Thyroid gland (tissue), 4 donors: ENCODE data around the gene FHIT. TPM values are rescaled to one million over a fixed set of nuclear protein-coding genes. Genes with fewer than 3 reads are reported as not detected.

ENCODE experiments used
- DNase-seq, 2 donors: peaks; one replicate each; pipeline ENCODE4 v3.0.0-alpha.2; 2019
- H3K27ac ChIP-seq, 3 donors: fragments of 200-600 bp; sonication (generic); 1 replicate in 2 of 3; 2 replicates in 1 of 3; pipeline ENCODE4 v1.5.1; 2016 to 2019; ENCODE audit warnings: mild to moderate bottlenecking in 1 of 3, moderate library complexity in 1 of 3
- H3K27me3 ChIP-seq: fragments of 200-600 bp; sonication (generic); one replicate; pipeline ENCODE4 v1.5.1; 2019
- H3K36me3 ChIP-seq, 2 donors: fragments of 200-600 bp; sonication (generic); one replicate each; pipeline ENCODE4 v1.5.1; 2016 to 2019
- H3K4me1 ChIP-seq, 2 donors: fragments of 200-600 bp; sonication (generic); one replicate each; pipeline ENCODE4 v1.5.1; 2017 to 2019
- H3K4me3 ChIP-seq, 3 donors: fragments of 200-600 bp; sonication (generic); replicated peaks in 1 of 3; 1 replicate in 2 of 3; 2 replicates in 1 of 3; pipeline ENCODE4 v1.5.1; 2016; ENCODE audit warnings: mild to moderate bottlenecking in 1 of 3
- H3K9me3 ChIP-seq: fragments of 200-600 bp; sonication (generic); one replicate; pipeline ENCODE4 v1.5.1; 2017
- CTCF ChIP-seq, 6 experiments: fragments of 200-600 bp in 3 of 6; fragments of 450-650 bp in 3 of 6; sonication (generic) in 3 of 6; IDR thresholded peaks; one replicate each; pipeline ENCODE4 v1.5.1; 2016 to 2019; ENCODE audit warnings: antibody characterized with exemption in 6 of 6, mild to moderate bottlenecking in 2 of 6, inconsistent platforms in 1 of 6, moderate library complexity in 1 of 6
- POLR2A ChIP-seq, 2 donors: fragments of 450-650 bp; IDR thresholded peaks; one replicate each; pipeline ENCODE4 v1.6.1; 2017; ENCODE audit warnings: antibody characterized with exemption in 2 of 2, mild to moderate bottlenecking in 2 of 2, moderate library complexity in 1 of 2
- WGBS, 2 donors: methylation state at CpG; one replicate each; pipeline ENCODE4 v1.1.5; 2017; 5-methylcytosine and 5-hydroxymethylcytosine counted together
- intact Hi-C: fragments of 100-400 bp; cut with DNase I; formaldehyde crosslinking; loops from one replicate; pipeline ENCODE4 v1.15.1; 2023
- total RNA-seq, 4 donors: library from RNA; depleted of rRNA; stranded (reverse); fragments of >200 nt; gene quantifications; one replicate each; pipeline ENCODE4 v1.2.3, GENCODE V29; 2016

The FHIT gene
- total RNA-seq, 4 donors from 2014 or later, result 12.2 to 18.9 (median 16.2) TPM

- H3K4me3 ChIP-seq, result no peak overlapping the region
- H3K27me3 ChIP-seq, result no peaks in the 10 kb centered on the region
- peak in 1 of 2 donors; percentile 1 for DNase-seq
- TF ChIP-seq CTCF (IDR thresholded peaks at IDR 0.05), result no peak
- no peak for TF ChIP-seq POLR2A (IDR thresholded peaks at IDR 0.05)
- intact Hi-C loops, result no loop called here
- peaks cover 0 to 4% of the 10 kb centered on the region in 2 donors for H3K4me1 ChIP-seq
- no peak overlapping the region for H3K27ac ChIP-seq
- H3K9me3 ChIP-seq, result no peaks in the 10 kb centered on the region
- 61 to 63% methylated on average over 4 of the region's 4 CpGs for WGBS, 2 donors
- no peaks in the 10 kb centered on the region for H3K36me3 ChIP-seq
Observed at GRCh38 chr3:60010781-60011180, 1240.5 kb downstream of the FHIT start.

DNA sequence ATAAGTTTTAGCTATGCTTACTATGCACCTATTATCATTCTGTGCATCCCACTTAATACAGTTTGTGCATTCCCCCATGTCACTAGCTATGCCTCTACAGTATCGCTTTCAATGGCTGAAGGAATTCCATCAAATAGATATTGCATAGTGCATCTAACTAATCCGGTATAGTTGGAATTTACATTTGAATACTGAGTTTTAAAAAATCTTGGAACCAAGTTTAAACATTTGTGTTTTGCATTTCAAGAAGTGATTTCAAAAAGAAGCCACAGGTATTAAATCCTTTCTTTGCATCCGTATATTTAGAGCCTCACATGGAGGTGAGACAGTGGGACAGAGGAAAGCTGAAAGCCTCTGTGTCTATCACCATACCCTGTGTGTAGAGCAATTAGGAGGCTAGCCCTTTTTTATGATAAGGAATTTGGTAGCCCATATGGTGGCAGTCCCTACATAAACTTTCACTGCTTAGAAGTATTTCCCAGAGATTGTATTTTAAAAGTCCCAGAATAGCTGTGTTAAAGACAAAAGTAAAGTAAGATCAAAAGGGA, 1241.2 kb downstream of the FHIT start:
- Histone ChIP-seq H3K4me3 (no peak overlapping the region), H3K9me3 (no peaks in the 10 kb centered on the region), H3K27ac (no peak overlapping the region), H3K4me1 (peaks cover 0 to 4% of the 10 kb centered on the region in 2 donors), H3K36me3 (no peaks in the 10 kb centered on the region), H3K27me3 (no peaks in the 10 kb centered on the region)
- intact Hi-C loops, result no loop called here
- TF ChIP-seq CTCF (IDR thresholded peaks at IDR 0.05), result no peak
- TF ChIP-seq POLR2A (IDR thresholded peaks at IDR 0.05), result no peak
- no peak for DNase-seq
- 89 to 90% methylated on average over 3 of the region's 3 CpGs for WGBS, 2 donors

DNA sequence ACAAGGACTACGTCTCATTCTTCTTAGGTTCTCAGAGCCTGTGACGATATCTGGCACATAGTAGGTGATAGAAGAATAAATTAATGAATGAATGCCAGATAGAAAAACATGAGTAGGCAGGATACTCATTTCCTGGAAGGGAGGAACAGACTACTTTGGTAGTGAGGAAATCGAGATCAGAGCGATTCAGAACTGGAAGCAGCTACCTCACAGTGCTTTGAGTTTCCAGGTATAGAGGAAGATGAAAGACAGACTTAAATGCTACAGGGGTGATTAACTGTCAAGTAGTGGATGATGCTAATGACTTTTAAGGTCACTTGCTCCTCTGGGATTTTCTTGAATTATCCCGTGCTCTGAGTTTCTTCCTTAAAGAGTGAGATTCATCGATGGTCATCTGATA, 1249.9 kb downstream of the FHIT start:
- Histone ChIP-seq H3K36me3 (no peaks in the 10 kb centered on the region), H3K27ac (no peak overlapping the region), H3K9me3 (no peaks in the 10 kb centered on the region), H3K4me3 (no peak overlapping the region), H3K27me3 (no peaks in the 10 kb centered on the region), H3K4me1 (no peaks in the 10 kb centered on the region)
- no peak for DNase-seq
- intact Hi-C loops, result no loop called here
- 90 to 93% methylated on average over 6 of the region's 6 CpGs for WGBS, 2 donors
- TF ChIP-seq POLR2A (IDR thresholded peaks at IDR 0.05) (no peak), CTCF (IDR thresholded peaks at IDR 0.05) (no peak)

DNA sequence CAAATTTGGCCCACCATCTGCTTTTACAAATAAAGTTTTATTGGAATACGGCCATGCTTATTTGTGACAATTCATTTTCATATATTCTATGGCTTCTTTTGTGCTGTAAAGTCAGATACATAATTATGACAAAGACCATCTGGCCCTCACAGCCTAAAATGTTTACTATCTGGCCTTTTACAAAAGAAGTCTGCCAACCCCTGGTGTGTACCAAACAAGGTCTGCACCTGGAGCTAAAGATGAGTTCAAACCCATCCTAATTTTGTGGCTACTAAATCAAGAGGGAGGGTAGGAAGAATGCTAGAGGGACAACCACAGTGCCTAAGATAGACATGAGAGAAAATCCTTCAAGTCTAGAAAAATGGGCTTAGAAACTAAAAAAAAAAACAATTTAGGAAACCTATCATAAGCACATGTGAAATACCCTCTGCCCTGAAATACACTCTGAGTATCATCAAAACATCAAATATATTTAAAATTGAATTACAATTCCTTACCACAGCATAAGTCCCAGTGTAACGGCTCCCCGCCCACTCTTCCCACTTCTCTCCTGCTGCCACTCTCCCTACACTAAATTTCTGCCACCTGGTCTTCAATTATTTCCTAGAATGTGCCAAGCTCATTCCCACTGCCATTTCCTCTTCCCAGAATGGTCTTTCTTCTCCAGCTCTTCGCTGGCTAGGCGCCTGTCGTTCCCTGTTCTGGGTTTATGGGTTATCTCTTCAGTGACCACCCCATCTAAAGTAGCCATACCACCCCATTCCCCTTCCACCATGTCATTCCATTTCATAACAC, 1250.7 kb downstream of the FHIT start:
- no peak overlapping the region for H3K27ac ChIP-seq
- H3K9me3 ChIP-seq, result no peaks in the 10 kb centered on the region
- no peak for DNase-seq
- intact Hi-C loops, result no loop called here
- TF ChIP-seq POLR2A (IDR thresholded peaks at IDR 0.05) (no peak), CTCF (IDR thresholded peaks at IDR 0.05) (no peak)
- no peaks in the 10 kb centered on the region for H3K27me3 ChIP-seq
- H3K4me1 ChIP-seq, result no peaks in the 10 kb centered on the region
- H3K4me3 ChIP-seq, result no peak overlapping the region
- H3K36me3 ChIP-seq, result no peaks in the 10 kb centered on the region
- 94 to 95% methylated on average over 6 of the region's 6 CpGs for WGBS, 2 donors

DNA sequence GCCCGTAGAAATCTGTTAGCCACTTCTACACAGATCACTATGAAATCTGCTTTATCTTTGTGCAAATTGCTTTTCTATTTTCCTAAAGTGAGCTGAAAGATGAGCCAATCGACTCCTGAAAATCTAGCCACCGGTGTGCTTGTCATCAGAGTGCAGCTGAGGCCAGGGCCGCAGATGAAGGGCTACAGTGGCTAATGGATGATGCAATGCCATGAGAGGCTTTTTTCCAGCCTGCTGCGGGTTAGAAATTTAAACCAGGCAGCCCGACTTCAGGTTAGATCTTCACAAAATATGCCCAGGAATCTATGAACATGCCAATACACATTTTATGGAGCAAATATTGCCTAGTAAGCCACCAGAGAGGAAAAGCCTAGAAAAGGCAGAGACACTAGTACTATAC, 1253.2 kb downstream of the FHIT start:
- intact Hi-C loops, result no loop called here
- TF ChIP-seq CTCF (IDR thresholded peaks at IDR 0.05) (no peak), POLR2A (IDR thresholded peaks at IDR 0.05) (no peak)

More for the DNA sequence above, 1253.2 kb downstream of the FHIT start:
- H3K9me3 ChIP-seq, result no peaks in the 10 kb centered on the region
- no peaks in the 10 kb centered on the region for H3K27me3 ChIP-seq
- H3K27ac ChIP-seq, result no peak overlapping the region
- DNase-seq, result no peak
- H3K4me3 ChIP-seq, result no peak overlapping the region
- H3K36me3 ChIP-seq, result no peaks in the 10 kb centered on the region
- no peaks in the 10 kb centered on the region for H3K4me1 ChIP-seq
- WGBS, 2 donors, result 72 to 78% methylated on average over 6 of the region's 6 CpGs
